Measurements from ENCODE around the gene C7.

- no peak for TF ChIP-seq CTCF (IDR thresholded peaks at IDR 0.05; ENCODE audit: low read depth, low read length, poor library complexity, severe bottlenecking)
- TF ChIP-seq EZH2phosphoT487 (IDR thresholded peaks at IDR 0.05; ENCODE audit: borderline replicate concordance, low read length): no peak
Observed at GRCh38 chr5:40871177-40871576, 38.1 kb upstream of the C7 start.
